ENCODE data around the gene FGF2. TPM values are rescaled to one million over a fixed set of nuclear protein-coding genes. Genes with fewer than 3 reads are reported as not detected.

FGF2 gene
- total RNA-seq, 4 donors from 2014 or later = 27.0 to 46.4 (median 32.1) TPM

DNA sequence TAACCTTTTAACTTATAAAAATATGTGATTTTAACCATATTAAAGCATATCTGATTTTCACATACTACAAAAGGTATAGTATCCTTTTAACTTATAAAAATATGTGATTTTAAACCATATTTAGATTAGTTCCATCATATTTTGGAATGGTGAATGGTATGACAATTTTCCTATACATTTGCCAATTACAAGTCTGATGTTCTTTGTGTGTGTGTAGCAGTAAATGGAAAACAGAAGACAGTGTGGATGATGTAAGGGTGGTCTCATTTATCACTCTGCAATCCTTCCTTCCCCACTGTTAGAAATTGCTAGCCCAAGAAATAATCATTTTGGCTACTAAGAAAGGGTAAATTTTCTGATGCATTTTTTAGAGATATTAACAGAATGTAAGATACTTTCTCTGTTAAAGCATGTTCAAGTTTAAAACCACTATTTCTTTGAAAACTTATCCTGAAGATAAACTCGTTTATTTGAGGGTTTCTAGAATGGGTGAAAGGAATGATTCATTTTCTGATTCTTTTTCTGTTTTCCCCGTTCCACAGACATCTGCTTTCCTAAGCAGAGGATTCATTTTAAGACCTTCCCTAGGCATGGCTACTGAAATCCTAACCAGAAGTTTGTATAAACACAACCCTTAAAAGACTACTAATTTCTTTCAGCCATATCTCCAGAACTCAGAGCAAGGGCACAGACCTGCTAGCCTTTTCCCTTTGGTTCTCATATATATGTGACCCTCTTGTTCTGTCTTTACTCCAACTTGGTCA is 74.8 kb downstream of the FGF2 start:
- no peaks in the 10 kb centered on the region for H3K9me3 ChIP-seq
- H3K27me3 ChIP-seq = no peaks in the 10 kb centered on the region
- intact Hi-C loops (cut with DNase I) = no loop called here
- 77% methylated on average over 2 of the region's 2 CpGs for WGBS
- peaks cover 0 to 19% (median 6%) of the 10 kb centered on the region in 4 donors for H3K4me1 ChIP-seq
- H3K27ac ChIP-seq (replicated peaks in 1 of 4) = no peak overlapping the region
- TF ChIP-seq EP300 (IDR thresholded peaks at IDR 0.05) (no peak), POLR2AphosphoS5 (IDR thresholded peaks at IDR 0.05) (no peak), POLR2A (IDR thresholded peaks at IDR 0.05; ENCODE audit: low read depth) (no peak)
- TF ChIP-seq, protein P1, sequence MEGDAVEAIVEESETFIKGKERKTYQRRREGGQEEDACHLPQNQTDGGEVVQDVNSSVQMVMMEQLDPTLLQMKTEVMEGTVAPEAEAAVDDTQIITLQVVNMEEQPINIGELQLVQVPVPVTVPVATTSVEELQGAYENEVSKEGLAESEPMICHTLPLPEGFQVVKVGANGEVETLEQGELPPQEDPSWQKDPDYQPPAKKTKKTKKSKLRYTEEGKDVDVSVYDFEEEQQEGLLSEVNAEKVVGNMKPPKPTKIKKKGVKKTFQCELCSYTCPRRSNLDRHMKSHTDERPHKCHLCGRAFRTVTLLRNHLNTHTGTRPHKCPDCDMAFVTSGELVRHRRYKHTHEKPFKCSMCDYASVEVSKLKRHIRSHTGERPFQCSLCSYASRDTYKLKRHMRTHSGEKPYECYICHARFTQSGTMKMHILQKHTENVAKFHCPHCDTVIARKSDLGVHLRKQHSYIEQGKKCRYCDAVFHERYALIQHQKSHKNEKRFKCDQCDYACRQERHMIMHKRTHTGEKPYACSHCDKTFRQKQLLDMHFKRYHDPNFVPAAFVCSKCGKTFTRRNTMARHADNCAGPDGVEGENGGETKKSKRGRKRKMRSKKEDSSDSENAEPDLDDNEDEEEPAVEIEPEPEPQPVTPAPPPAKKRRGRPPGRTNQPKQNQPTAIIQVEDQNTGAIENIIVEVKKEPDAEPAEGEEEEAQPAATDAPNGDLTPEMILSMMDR (IDR thresholded peaks at IDR 0.05) = no peak
- H3K4me3 ChIP-seq = no peak overlapping the region
- no peak for DNase-seq (ENCODE audit: extremely low spot score)
- H3K36me3 ChIP-seq = no peaks in the 10 kb centered on the region

DNA sequence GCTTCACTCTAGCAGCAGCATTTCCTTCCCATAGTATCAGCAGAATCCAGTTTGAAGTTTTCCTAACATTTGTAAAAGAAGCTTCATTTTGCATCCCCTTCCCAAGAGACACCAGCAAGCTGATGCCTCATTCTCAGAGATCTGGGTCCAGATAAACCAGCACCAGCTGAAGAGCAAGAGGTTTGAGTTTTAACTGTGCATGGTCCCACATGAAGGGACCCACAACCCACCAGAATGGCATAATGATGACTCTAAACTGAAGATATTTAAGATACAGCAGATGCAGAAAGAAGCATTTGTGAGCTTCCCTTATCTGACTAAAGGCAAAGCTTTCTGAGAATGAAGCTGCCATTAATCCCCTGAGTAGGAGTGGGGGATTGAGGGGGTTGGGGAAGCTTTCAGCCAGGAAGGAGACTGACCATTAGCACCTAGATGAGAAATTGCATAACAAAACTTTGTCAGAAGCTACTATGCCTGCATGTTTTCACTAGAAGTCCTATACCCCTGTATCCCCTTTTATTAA is 77.2 kb downstream of the FGF2 start:
- Histone ChIP-seq H3K4me1 (peaks cover 0 to 5% (median under 1%) of the 10 kb centered on the region in 4 donors), H3K27me3 (no peaks in the 10 kb centered on the region), H3K27ac (replicated peaks in 1 of 4) (no peak overlapping the region), H3K4me3 (no peak overlapping the region), H3K36me3 (no peaks in the 10 kb centered on the region), H3K9me3 (no peaks in the 10 kb centered on the region)
- TF ChIP-seq, protein P1 (IDR thresholded peaks at IDR 0.05) = no peak
- TF ChIP-seq POLR2AphosphoS5 (IDR thresholded peaks at IDR 0.05) (no peak), EP300 (IDR thresholded peaks at IDR 0.05) (no peak)
- intact Hi-C loops (cut with DNase I) = no loop called here
- DNase-seq (ENCODE audit: extremely low spot score) = no peak

DNA sequence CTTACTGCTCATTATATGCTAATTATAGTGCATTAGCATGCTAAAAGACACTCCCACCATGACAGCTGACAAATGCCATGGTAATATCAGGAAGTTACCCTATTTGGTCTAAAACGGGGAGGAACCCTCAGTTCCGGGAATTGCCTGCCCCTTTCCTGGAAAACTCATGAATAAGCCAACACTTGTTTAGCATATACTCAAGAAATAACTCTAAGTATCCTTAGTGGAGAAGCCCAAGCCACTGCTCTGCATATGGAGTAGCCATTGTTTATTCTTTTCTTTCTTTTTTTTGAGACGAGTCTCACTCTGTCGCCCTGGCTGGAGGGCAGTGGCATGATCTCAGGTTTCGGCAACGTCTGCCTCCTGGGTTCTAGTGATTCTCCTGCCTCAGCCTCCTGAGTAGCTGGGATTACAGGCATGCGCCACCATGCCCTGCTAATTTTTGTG is 80.3 kb downstream of the FGF2 start:
- peaks cover 0 to 4% (median 0%) of the 10 kb centered on the region in 4 donors for H3K36me3 ChIP-seq
- intact Hi-C loops (cut with DNase I) = no loop called here
- H3K27me3 ChIP-seq = no peaks in the 10 kb centered on the region
- WGBS = 91% methylated on average over 7 of the region's 7 CpGs
- no peak for DNase-seq (ENCODE audit: extremely low spot score)
- no peak overlapping the region for H3K4me3 ChIP-seq
- H3K27ac ChIP-seq (replicated peaks in 1 of 4) = no peak overlapping the region
- TF ChIP-seq, protein P1 (IDR thresholded peaks at IDR 0.05) = no peak
- TF ChIP-seq POLR2AphosphoS5 (IDR thresholded peaks at IDR 0.05) (no peak), POLR2A (IDR thresholded peaks at IDR 0.05; ENCODE audit: low read depth) (no peak), EP300 (IDR thresholded peaks at IDR 0.05) (no peak)
- H3K9me3 ChIP-seq = no peaks in the 10 kb centered on the region
- no peaks in the 10 kb centered on the region for H3K4me1 ChIP-seq

DNA sequence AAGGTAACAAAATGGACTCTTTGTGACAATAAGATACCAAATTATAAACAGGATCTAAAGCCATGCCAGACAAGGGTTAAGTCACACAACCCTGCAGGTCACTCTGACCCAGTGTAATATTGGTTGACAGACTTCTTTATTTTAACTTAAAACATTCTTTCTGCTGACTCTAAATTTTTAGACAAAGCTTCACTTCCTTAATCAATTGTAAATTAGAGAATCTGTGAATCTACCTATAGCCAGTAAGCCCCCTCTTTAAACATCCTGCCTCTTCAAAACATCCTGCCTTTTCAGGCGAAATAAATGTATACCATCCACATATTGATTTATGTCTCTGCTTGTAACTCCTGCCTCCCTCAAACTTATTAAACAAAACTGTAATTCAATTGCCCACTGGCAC is 81.6 kb downstream of the FGF2 start:
- intact Hi-C loops (cut with DNase I) = no loop called here
- peaks cover 0 to 4% (median 0%) of the 10 kb centered on the region in 4 donors for H3K36me3 ChIP-seq
- no peaks in the 10 kb centered on the region for H3K9me3 ChIP-seq
- no peak overlapping the region for H3K4me3 ChIP-seq
- peaks cover 0 to 3% (median 0%) of the 10 kb centered on the region in 4 donors for H3K4me1 ChIP-seq
- TF ChIP-seq POLR2AphosphoS5 (IDR thresholded peaks at IDR 0.05) (no peak), EP300 (IDR thresholded peaks at IDR 0.05) (no peak), POLR2A (IDR thresholded peaks at IDR 0.05; ENCODE audit: low read depth) (no peak)
- TF ChIP-seq, protein P1 (IDR thresholded peaks at IDR 0.05) = no peak
- no peaks in the 10 kb centered on the region for H3K27me3 ChIP-seq
- no peak overlapping the region for H3K27ac ChIP-seq (replicated peaks in 1 of 4)
- WGBS = 94% methylated on average over 1 of the region's 1 CpG
- DNase-seq (ENCODE audit: extremely low spot score) = no peak
